Type B pancreatic cell (in vitro differentiated cells): ENCODE data around the gene SLC18A2. TPM values are rescaled to one million over a fixed set of nuclear protein-coding genes. Genes with fewer than 3 reads are reported as not detected.

ENCODE experiments used
- total RNA-seq: library from RNA; stranded (reverse); gene quantifications from 2 replicates; pipeline ENCODE4 v1.2.1, GENCODE V29; 2021; ENCODE audit warnings: low replicate concordance

SLC18A2 gene
- total RNA-seq, 1 donor from 2014 or later: 1.8 TPM

Other genes with a start within 250 kb of the SLC18A2 start
- gene SHTN1, start 235.9 kb upstream of the SLC18A2 start, total RNA-seq: 18.2 and 35.6 TPM in 2 replicates
- gene VAX1, start 102.8 kb upstream of the SLC18A2 start, total RNA-seq: 0.58 TPM in 1 of 2 replicates, not detected in the other
- gene KCNK18, start 43.6 kb upstream of the SLC18A2 start, total RNA-seq: not detected in 2 replicates
- 31.7 and 32.1 TPM in 2 replicates for gene PDZD8, start 134.3 kb downstream of the SLC18A2 start, total RNA-seq